ENCODE data around the gene CRMP1.

CRMP1 gene

DNA sequence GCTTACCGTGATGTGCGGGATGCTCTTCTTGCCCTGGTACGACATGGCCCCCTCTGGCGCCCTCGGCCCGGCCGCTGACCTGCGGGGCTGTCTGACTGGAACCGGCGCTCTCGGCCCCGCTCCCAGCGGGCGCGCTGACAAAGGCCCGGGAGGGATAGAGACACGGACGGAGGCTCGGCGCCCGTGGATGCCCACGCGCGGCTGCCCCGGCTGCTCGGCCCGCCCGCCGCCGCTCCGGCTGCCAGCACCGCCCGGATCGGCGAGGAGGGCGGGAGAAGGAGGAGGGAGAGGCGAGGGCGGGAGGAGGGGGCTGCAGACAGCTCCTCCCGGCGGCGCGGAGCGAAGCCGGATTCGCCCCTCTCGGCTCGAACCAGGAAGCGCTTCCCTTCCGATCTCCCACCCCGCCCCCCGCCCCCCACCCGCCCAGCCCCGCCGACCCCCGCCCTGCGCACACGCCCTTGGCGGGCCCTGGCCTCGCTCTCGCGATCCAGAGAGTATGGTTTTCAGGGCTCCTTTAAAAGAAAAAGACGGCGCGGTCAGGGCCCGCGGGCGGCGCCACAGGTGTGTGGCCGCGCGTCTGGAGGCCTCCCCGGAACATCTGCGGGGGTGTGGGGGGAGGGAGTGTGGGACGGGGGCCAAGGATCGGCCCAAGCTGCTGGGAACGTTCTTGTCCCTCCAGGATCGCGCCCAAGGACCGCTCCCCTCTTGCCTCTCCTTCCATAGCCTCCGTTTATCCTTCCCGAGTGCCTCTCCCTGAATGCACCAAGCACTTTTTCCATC lies 4.5 kb downstream of the CRMP1 start:
- DNase-seq (ENCODE audit: low read depth in 2 of 2) = no peak

GRCh38 chr4:5887361-5888221 lies 5.3 kb downstream of the CRMP1 start:
- no peak for DNase-seq (ENCODE audit: low read depth in 2 of 2)

DNA sequence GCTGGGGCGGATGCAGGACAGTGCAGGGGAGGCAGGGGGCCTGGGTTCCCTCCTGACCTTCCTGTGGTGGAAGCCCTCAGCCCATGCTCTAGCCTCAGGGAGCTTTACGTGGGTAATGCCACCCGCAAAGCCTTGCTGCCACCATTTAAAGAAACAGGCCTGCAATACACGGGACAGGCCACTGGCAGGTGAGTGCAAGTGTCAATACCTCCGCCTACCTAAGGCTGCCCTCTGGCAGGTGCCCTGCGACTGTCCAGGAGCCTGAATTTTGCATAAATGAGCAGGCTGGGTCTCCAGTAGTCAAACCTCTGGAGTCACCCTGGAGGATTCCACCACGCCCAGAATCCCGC lies 5.9 kb downstream of the CRMP1 start:
- no peak for DNase-seq (ENCODE audit: low read depth in 2 of 2)

DNA sequence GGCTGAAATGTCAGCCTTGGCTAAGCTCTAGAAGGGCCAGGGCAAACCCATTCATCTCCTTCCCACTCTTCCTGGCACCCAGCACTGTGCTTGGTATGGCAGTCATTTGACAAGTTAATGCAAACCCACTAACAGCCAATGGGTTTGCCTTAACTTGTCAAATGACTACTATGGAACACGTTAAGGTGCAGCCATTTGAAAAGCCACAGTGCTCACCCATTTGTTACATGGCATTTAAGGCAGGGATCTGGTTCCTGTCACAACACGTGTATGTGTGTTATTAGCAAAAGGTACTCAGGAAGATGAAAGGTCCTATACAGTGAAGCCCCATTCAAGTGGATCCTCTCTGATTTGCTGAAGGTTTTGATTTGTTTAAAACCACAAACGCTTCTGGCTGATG lies 7.2 kb downstream of the CRMP1 start:
- no peak for DNase-seq (ENCODE audit: low read depth in 2 of 2)

GRCh38 chr4:5884796-5885195 lies 8.1 kb downstream of the CRMP1 start:
- no peak for DNase-seq (ENCODE audit: low read depth in 2 of 2)

DNA sequence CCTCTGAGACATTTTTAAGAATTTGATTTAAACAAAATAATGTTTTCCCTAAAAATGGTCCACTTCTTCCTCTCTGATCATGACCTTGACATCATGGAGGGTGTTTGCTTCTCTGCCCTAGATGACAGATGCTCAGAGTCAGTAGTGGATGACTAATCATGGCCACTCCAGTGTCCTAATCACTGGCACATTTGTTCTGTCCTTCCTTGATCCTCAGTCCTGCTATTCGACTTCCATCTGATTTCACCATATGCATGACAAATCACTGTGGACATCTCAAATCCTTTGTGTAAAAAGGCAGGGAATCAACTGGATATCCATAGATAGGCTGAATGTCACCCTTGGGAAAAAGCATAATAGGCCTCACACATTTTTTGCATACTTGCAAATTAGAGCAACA lies 9.0 kb downstream of the CRMP1 start:
- no peak for DNase-seq (ENCODE audit: low read depth in 2 of 2)

- no peak for DNase-seq (ENCODE audit: low read depth in 2 of 2)
These were observed 9.9 kb downstream of the CRMP1 start for GRCh38 chr4:5882947-5883346.

- DNase-seq (ENCODE audit: low read depth in 2 of 2) = no peak
These were observed 11.5 kb downstream of the CRMP1 start for GRCh38 chr4:5881340-5881739.

DNA sequence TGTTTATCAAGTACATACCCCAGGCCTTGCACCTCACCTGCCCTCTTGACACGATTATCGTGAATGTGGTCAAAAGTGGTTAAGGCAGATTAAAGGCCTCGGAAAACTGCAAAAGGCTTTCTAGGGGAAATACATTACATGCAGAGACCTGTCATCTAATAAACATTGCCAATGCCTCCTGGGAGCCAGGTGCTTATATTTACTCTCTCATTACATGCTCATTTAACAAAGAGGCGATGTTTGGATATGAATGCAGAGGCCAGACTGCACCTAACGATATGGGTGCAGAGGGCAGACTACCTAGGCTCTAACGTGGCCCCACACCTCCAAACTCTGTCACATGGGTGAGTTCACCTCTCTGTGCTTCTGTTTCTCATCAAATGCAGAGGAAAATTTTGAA lies 14.5 kb downstream of the CRMP1 start:
- no peak for DNase-seq (ENCODE audit: low read depth in 2 of 2)

- no peak for DNase-seq (ENCODE audit: low read depth in 2 of 2)
These were observed 15.5 kb downstream of the CRMP1 start for GRCh38 chr4:5877392-5877791.

DNA sequence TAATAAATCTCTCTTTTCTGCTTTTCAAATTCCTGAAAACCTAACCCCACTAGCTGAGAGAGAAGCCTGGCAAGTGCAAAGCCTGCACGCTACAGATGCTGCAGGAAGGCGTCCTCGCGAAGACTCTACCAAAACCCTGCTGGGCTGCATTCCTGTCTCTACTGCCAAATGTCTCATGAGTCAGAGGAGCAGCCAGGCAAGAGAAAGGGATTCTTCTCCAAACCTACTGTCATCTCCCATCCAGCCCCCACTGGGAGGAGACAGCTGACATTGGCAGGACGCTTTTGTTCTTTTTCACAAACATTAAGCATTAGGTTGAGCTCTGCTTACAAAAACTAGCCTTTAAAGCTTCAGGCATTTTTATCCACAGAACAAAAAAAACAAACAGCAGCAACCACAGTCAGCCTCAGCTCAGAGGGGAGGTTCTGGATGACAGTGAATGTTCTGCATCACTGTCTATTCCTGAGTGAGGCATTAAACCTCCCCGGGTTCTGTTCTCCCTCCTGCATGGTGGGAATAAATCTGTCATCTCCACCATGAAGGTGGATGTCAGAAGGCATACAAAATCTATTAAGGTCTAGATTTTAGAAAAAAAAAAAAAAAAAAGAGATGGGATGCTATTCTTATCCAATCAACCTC lies 18.0 kb downstream of the CRMP1 start:
- DNase-seq (ENCODE audit: low read depth in 2 of 2) = no peak

- DNase-seq (ENCODE audit: low read depth in 2 of 2) = no peak
These were observed 22.2 kb downstream of the CRMP1 start for GRCh38 chr4:5870701-5871100.

GRCh38 chr4:5869966-5870619 lies 22.8 kb downstream of the CRMP1 start:
- no peak for DNase-seq (ENCODE audit: low read depth in 2 of 2)

DNA sequence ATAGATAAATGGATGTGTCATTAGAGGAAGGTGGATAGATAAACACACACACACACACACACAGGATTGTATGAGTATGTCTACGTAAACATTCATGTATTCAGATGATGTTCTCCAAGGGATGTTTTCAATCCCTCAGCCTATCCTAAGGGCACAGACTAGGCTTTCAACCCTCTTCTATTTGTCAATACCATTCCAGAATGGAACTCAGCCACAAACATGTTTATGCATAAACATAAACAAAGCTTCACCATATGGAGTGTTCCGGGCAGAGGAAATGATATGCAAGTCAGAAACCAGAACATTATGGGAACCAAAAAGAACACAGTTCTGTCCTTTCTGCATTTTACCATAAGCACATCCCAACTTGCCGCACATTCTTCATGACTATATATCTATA lies 25.0 kb downstream of the CRMP1 start:
- no peak for DNase-seq (ENCODE audit: low read depth in 2 of 2)

GRCh38 chr4:5866841-5867813 lies 25.8 kb downstream of the CRMP1 start:
- DNase-seq (ENCODE audit: low read depth in 2 of 2) = no peak

DNA sequence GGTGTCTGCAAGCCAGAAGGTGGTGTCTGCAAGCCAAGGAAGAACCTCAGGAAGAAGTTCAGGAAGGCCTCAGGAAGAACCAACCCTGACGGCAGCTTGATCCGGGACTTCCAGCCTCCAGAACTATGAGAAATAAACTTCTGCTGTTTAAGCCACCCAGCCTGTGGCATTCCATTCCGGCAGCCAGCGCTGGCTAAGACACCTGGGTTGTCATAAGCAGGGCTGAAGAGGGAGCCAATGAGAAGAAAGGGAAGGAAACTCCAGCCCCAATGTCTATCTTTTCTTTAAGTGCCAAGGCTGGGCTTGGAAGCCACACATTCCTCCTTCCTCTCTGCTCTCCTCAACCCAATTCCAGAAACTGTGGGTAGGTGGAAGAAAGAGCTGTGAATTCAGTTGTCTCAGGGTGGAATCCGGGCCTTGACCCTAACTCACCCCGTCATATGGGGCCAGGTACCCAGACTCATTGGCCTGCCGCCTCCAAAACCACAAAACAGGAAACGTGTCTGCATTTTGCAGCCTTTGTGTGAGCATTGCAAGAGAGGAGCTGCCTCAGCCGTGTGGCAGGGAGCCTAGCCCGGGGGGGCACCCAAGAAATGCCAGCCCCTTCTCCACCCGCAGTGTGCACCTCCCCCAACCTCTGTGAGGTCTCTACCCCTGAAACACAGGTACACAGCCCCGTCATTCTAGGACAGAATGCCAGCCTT lies 26.8 kb downstream of the CRMP1 start:
- no peak for DNase-seq (ENCODE audit: low read depth in 2 of 2)

DNA sequence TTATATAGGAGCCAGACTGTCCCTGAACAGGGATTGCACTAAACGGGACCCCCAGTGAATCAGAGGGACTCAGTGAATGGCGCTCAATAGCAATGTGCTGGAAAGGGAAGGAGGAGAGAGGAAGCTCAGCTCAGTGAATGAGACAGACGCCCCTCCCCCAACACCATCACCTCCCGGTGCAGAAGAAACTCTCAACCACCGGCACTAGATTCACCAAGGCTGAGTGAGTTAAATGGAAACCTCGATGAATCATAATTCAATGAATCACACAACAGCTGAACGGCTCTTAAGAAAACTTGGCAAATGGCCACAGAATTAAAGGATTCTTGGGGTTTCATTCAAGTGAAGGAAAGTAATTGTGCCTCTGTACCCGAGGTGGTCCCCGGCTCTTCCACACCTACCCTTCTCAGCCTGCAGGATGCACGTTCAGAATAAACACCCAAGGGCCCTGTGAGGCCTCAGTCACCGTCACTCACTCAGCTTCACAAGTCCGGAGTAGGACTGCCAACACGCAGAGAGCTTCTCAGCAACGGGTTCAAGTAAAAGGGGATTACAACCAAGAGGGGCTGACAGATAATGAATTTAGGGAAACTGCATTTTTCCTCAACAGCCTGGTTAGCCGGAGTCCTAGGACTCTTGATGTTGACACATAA lies 29.3 kb downstream of the CRMP1 start:
- no peak for DNase-seq (ENCODE audit: low read depth in 2 of 2)

- no peak for DNase-seq (ENCODE audit: low read depth in 2 of 2)
These were observed 34.7 kb downstream of the CRMP1 start for GRCh38 chr4:5858020-5858769.

- no peak for DNase-seq (ENCODE audit: low read depth in 2 of 2)
These were observed 35.7 kb downstream of the CRMP1 start for GRCh38 chr4:5857199-5857598.
